Stromal cell of bone marrow (primary cell): ENCODE results near the gene ERFL.

ENCODE experiments used
- DNase-seq: peaks from one replicate; pipeline ENCODE4 v3.0.0-alpha.2; 2012; ENCODE audit warnings: low read depth

The ERFL gene

GRCh38 chr19:41896581-41896942 is 31.7 kb downstream of the ERFL start:
- no peak for DNase-seq

- DNase-seq: no peak
Measured at GRCh38 chr19:41895745-41896580, 32.3 kb downstream of the ERFL start.

GRCh38 chr19:41894350-41894749 is 33.9 kb downstream of the ERFL start:
- no peak for DNase-seq

GRCh38 chr19:41893899-41894298 is 34.4 kb downstream of the ERFL start:
- DNase-seq: no peak

GRCh38 chr19:41892173-41892902 is 35.9 kb downstream of the ERFL start:
- DNase-seq: no peak

GRCh38 chr19:41890936-41891335 is 37.3 kb downstream of the ERFL start:
- no peak for DNase-seq

GRCh38 chr19:41889896-41890295 is 38.4 kb downstream of the ERFL start:
- DNase-seq: no peak

- no peak for DNase-seq
Measured at GRCh38 chr19:41888926-41889325, 39.3 kb downstream of the ERFL start.

GRCh38 chr19:41887711-41888382 is 40.4 kb downstream of the ERFL start:
- no peak for DNase-seq

GRCh38 chr19:41886761-41887710 is 41.2 kb downstream of the ERFL start:
- DNase-seq: no peak

GRCh38 chr19:41883821-41884733 is 44.2 kb downstream of the ERFL start:
- DNase-seq: peak; percentile 92

GRCh38 chr19:41883463-41883820 is 44.8 kb downstream of the ERFL start:
- no peak for DNase-seq

GRCh38 chr19:41882568-41883462 is 45.4 kb downstream of the ERFL start, which contains the start of gene ARHGEF1:
Gene ARHGEF1 (plus strand): TSS chr19:41883184. CDS start chr19:41888083, 4,899 bp downstream.
- no peak for DNase-seq

- DNase-seq: no peak
Measured at GRCh38 chr19:41880329-41880708, 47.9 kb downstream of the ERFL start.

GRCh38 chr19:41879670-41880328 is 48.5 kb downstream of the ERFL start:
- no peak for DNase-seq

GRCh38 chr19:41879080-41879479 is 49.2 kb downstream of the ERFL start:
- DNase-seq: no peak

- DNase-seq: no peak
Measured at GRCh38 chr19:41877916-41878905, 50.0 kb downstream of the ERFL start.
